HepG2 (cell line): ENCODE measurements around the gene HINFP. TPM values are rescaled to one million over a fixed set of nuclear protein-coding genes. Genes with fewer than 3 reads are reported as not detected.

Source experiments
- CEBPG ChIP-seq: IDR thresholded peaks from 2 replicates; pipeline ENCODE4 v1.6.1; 2016
- ETV5 ChIP-seq: IDR thresholded peaks from 2 replicates; pipeline ENCODE4 v1.6.1; 2018; ENCODE audit warnings: missing biosample characterization, missing genetic modification reagents, inconsistent platforms, borderline replicate concordance
- GZF1 ChIP-seq: sonication (generic); formaldehyde crosslinking; IDR thresholded peaks from 2 replicates; pipeline ENCODE4 v1.5.1; 2020; ENCODE audit warnings: mild to moderate bottlenecking, missing genetic modification reagents
- MAF1 ChIP-seq: sonication (generic); formaldehyde crosslinking; IDR thresholded peaks from 2 replicates; pipeline ENCODE4 v1.5.0; 2020; ENCODE audit warnings: missing genetic modification reagents, borderline replicate concordance
- POLR2AphosphoS5 ChIP-seq: IDR thresholded peaks from 2 replicates; pipeline ENCODE4 v1.6.1; 2012; ENCODE audit warnings: low read depth, low read length
- TAF1 ChIP-seq: sonication (generic); formaldehyde crosslinking; IDR thresholded peaks from 2 replicates; pipeline ENCODE4 v1.4.0; 2020; ENCODE audit warnings: missing genetic modification reagents
- TAF15 ChIP-seq: fragments of 200-400 bp; formaldehyde crosslinking; IDR thresholded peaks from one replicate; pipeline ENCODE4 v1.6.1; 2018; ENCODE audit warnings: mild to moderate bottlenecking, low read depth, low read length; ENCODE audit not compliant: poor library complexity, severe bottlenecking
- TEAD3 ChIP-seq: optimal IDR thresholded peaks from 2 replicates; pipeline ENCODE3; 2016; ENCODE audit warnings: borderline replicate concordance
- ZNF441 ChIP-seq: sonication (generic); formaldehyde crosslinking; IDR thresholded peaks from 2 replicates; pipeline ENCODE4 v1.7.0; 2021; ENCODE audit warnings: missing genetic modification reagents, borderline replicate concordance
- ZNF557 ChIP-seq: sonication (generic); formaldehyde crosslinking; IDR thresholded peaks from 2 replicates; pipeline ENCODE4 v1.4.0; 2020; ENCODE audit warnings: missing genetic modification reagents
- ZNF766 ChIP-seq: sonication (generic); formaldehyde crosslinking; IDR thresholded peaks from 2 replicates; pipeline ENCODE4 v1.5.0; 2020; ENCODE audit warnings: missing genetic modification reagents, borderline replicate concordance
- ZNF781 ChIP-seq: sonication (generic); formaldehyde crosslinking; IDR thresholded peaks from 2 replicates; pipeline ENCODE4 v1.5.1; 2020; ENCODE audit warnings: borderline replicate concordance, mild to moderate bottlenecking, missing genetic modification reagents; ENCODE audit errors: not compliant biosample characterization
- ZNF839 ChIP-seq: sonication (generic); formaldehyde crosslinking; IDR thresholded peaks from 2 replicates; pipeline ENCODE4 v1.4.0; 2020; ENCODE audit warnings: missing genetic modification reagents, mild to moderate bottlenecking, borderline replicate concordance
- polyA plus RNA-seq, 8 experiments: library from polyadenylated mRNA; depleted of rRNA in 3 of 8; stranded (reverse) in 7 of 8; unstranded in 1 of 8; fragments of >200 nt; fragmentation: Illumina TruSeq in 4 of 8; extraction: Trizol in 4 of 8; gene quantifications; 2 replicates each; pipeline versions ENCODE4 v1.2.1 to v1.2.3, GENCODE V29; 2011 to 2016; ENCODE audit warnings: low read depth in 4 of 8, missing spikeins in 1 of 8, mixed read lengths in 1 of 8; ENCODE audit not compliant: insufficient read depth in 1 of 8
- total RNA-seq, 5 experiments: library from RNA; depleted of rRNA; stranded (reverse); fragments of >200 nt; fragmentation: Illumina TruSeq; extraction: Trizol; gene quantifications; 2 replicates each; pipeline ENCODE4 v1.2.3, GENCODE V29; 2016; ENCODE audit warnings: low read depth in 1 of 5
- TF ChIP-seq, protein P1 (sequence below): IDR thresholded peaks from 2 replicates; pipeline ENCODE4 v1.6.1; 2016; ENCODE audit warnings: missing compliant biosample characterization, missing genetic modification reagents, borderline replicate concordance
- TF ChIP-seq, protein P2 (sequence below): sonication (generic); formaldehyde crosslinking; IDR thresholded peaks from 2 replicates; pipeline ENCODE4 v1.4.0; 2020; ENCODE audit warnings: mild to moderate bottlenecking, missing genetic modification reagents
- TF ChIP-seq, protein P3 (sequence below): sonication (generic); formaldehyde crosslinking; conservative IDR thresholded peaks from 2 replicates; pipeline ENCODE4 v1.5.0; 2020; ENCODE audit warnings: missing genetic modification reagents
- TF ChIP-seq, protein P4 (sequence below): sonication (generic); formaldehyde crosslinking; IDR thresholded peaks from 2 replicates; pipeline ENCODE4 v1.4.0; 2020; ENCODE audit warnings: missing genetic modification reagents
- TF ChIP-seq, protein P5 (sequence below): IDR thresholded peaks from 2 replicates; pipeline ENCODE4 v1.6.1; 2016; ENCODE audit warnings: missing biosample characterization, missing genetic modification reagents, low read depth
- TF ChIP-seq, protein P6 (sequence below): IDR thresholded peaks from 2 replicates; pipeline ENCODE4 v1.6.1; 2012; ENCODE audit warnings: low read depth, low read length, improper control_type of control experiment

HINFP gene
- total and polyA plus RNA-seq, 2 of the 13 experiments (the other 11 are each of a cell fraction or from before 2014, with no cell fraction given): 15.1 to 21.4 TPM

DNA sequence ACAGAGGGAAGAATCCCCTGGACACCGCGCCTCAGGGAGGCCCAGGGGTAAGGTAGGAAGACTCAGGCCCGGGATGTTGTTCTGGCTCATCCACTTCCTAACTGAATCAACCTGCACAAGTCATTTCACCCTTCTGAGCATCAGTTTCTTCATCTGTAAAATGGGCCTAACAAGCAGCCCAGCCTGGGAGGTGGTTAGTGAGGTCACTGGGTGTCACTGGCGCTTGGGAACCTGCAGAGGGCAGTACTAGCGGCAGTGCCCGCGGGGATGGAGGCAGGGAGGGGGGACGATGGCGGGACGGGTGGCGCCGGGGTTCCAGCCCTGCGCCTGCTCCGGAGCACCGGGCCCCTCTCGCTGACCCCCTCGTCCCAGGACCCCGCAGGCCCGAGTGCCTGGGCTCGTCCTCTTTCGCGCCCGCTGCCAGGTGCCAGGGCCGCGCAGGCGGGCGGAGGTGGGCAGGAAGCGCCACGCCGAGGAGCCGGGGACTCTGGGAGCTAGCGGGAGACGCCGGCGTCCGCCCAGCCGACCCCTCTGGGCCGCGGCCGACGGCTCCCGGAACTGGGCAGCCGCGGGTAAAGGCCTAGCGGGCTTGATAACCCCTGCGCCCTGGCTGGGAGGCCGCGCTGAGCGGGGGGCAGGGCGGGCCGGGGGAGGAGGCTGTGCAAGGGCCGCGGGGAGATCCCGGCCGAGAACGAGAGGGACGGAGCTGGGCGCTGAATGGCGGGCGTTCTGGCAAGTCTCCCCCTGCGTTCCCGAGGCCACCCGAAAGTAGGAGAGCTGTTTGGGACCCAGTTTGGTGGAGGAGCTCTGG is 47.3 kb downstream of the HINFP start, which contains the start of gene NLRX1 (continued):
- no peak for TF ChIP-seq TEAD3 (CRISPR knock-in tag)
- TF ChIP-seq ZNF766: no peak
- peak; percentile 65 for TF ChIP-seq POLR2AphosphoS5
- TF ChIP-seq GZF1 (CRISPR knock-in tag): no peak
- TF ChIP-seq, protein P1, sequence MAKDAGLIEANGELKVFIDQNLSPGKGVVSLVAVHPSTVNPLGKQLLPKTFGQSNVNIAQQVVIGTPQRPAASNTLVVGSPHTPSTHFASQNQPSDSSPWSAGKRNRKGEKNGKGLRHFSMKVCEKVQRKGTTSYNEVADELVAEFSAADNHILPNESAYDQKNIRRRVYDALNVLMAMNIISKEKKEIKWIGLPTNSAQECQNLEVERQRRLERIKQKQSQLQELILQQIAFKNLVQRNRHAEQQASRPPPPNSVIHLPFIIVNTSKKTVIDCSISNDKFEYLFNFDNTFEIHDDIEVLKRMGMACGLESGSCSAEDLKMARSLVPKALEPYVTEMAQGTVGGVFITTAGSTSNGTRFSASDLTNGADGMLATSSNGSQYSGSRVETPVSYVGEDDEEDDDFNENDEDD (CRISPR knock-in tag): 0 out of 2 replicates have a peak, but pooled peaks have one; percentile 36
- peak; percentile 10; the same call in 1 of the 2 replicates for TF ChIP-seq CEBPG
- TF ChIP-seq MAF1 (CRISPR knock-in tag): 0 out of 2 replicates have a peak, but pooled peaks have one; percentile 68
- TF ChIP-seq ZNF441: peak; percentile 60
- TF ChIP-seq, protein P2, sequence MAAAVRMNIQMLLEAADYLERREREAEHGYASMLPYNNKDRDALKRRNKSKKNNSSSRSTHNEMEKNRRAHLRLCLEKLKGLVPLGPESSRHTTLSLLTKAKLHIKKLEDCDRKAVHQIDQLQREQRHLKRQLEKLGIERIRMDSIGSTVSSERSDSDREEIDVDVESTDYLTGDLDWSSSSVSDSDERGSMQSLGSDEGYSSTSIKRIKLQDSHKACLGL (CRISPR knock-in tag): no peak; the same call in 1 of the 2 replicates
- TF ChIP-seq, protein P3, sequence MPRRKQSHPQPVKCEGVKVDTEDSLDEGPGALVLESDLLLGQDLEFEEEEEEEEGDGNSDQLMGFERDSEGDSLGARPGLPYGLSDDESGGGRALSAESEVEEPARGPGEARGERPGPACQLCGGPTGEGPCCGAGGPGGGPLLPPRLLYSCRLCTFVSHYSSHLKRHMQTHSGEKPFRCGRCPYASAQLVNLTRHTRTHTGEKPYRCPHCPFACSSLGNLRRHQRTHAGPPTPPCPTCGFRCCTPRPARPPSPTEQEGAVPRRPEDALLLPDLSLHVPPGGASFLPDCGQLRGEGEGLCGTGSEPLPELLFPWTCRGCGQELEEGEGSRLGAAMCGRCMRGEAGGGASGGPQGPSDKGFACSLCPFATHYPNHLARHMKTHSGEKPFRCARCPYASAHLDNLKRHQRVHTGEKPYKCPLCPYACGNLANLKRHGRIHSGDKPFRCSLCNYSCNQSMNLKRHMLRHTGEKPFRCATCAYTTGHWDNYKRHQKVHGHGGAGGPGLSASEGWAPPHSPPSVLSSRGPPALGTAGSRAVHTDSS: no peak
- TF ChIP-seq ZNF781 (CRISPR knock-in tag): no peak
- TF ChIP-seq, protein P4, sequence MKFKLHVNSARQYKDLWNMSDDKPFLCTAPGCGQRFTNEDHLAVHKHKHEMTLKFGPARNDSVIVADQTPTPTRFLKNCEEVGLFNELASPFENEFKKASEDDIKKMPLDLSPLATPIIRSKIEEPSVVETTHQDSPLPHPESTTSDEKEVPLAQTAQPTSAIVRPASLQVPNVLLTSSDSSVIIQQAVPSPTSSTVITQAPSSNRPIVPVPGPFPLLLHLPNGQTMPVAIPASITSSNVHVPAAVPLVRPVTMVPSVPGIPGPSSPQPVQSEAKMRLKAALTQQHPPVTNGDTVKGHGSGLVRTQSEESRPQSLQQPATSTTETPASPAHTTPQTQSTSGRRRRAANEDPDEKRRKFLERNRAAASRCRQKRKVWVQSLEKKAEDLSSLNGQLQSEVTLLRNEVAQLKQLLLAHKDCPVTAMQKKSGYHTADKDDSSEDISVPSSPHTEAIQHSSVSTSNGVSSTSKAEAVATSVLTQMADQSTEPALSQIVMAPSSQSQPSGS (CRISPR knock-in tag): no peak
- TF ChIP-seq TAF15: no peak
- TF ChIP-seq, protein P5, sequence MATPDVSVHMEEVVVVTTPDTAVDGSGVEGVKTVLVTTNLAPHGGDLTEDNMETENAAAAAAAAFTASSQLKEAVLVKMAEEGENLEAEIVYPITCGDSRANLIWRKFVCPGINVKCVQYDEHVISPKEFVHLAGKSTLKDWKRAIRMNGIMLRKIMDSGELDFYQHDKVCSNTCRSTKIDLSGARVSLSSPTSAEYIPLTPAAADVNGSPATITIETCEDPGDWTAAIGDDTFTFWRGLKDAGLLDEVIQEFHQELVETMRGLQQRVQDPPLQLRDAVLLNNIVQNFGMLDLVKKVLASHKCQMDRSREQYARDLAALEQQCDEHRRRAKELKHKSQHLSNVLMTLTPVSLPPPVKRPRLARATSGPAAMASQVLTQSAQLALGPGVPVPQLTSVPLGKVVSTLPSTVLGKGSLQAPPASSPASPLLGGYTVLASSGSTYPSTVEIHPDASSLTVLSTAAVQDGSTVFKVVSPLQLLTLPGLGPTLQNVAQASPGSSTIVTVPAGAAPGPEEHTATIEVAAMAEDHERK (CRISPR knock-in tag): no peak
- TF ChIP-seq, protein P6, sequence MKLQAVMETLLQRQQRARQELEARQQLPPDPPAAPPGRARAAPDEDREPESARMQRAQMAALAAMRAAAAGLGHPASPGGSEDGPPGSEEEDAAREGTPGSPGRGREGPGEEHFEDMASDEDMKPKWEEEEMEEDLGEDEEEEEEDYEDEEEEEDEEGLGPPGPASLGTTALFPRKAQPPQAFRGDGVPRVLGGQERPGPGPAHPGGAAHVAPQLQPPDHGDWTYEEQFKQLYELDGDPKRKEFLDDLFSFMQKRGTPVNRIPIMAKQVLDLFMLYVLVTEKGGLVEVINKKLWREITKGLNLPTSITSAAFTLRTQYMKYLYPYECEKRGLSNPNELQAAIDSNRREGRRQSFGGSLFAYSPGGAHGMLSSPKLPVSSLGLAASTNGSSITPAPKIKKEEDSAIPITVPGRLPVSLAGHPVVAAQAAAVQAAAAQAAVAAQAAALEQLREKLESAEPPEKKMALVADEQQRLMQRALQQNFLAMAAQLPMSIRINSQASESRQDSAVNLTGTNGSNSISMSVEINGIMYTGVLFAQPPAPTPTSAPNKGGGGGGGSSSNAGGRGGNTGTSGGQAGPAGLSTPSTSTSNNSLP: no peak
- TF ChIP-seq ZNF557 (CRISPR knock-in tag): no peak
- TF ChIP-seq ETV5 (CRISPR knock-in tag): peak; percentile 21; the same call in 1 of the 2 replicates
- TF ChIP-seq ZNF839 (CRISPR knock-in tag): no peak
- TF ChIP-seq TAF1 (CRISPR knock-in tag): peak; percentile 85
